ENCODE results near the gene ST6GALNAC6. TPM values are rescaled to one million over a fixed set of nuclear protein-coding genes. Genes with fewer than 3 reads are reported as not detected.
"Not testable (repeated sequence)": the region's sequence is repeated elsewhere in the genome, so short reads cannot be mapped to it uniquely, and the experiment has no call there.

The ST6GALNAC6 gene
- total and polyA plus RNA-seq, 4 donors = 22.5 to 40.4 (median 32.3) TPM

DNA sequence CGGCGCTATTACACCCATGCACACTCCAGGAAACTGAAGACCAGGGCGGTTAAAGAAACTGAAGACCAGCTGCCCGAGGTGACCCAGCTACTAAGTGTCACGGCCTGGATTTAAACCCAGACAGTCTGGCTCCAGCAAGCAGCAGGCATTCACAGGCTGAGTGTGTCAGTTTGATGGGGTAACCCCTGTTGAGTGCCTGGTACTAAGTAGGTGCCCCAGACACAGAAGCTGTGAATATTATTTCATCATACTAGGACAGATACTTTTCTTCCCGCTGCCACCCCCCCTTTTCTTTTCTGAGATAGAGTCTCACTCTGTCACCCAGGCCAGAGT is 52.3 kb downstream of the ST6GALNAC6 start:
- 70% methylated on average over 6 of the region's 6 CpGs for WGBS
- H3K4me1 ChIP-seq (ENCODE audit: control insufficient read depth in 4 of 4, insufficient read depth in 4 of 4, low read length in 3 of 4) = peaks cover 0 to 2% (median 0%) of the 10 kb centered on the region in 4 donors
- H3K4me3 ChIP-seq (ENCODE audit: low read depth in 1 of 3, low read length in 3 of 3) = no peak overlapping the region
- H3K27me3 ChIP-seq (ENCODE audit: control insufficient read depth in 4 of 4, insufficient read depth in 4 of 4, low read length in 3 of 4) = no peaks in the 10 kb centered on the region
- H3K9me3 ChIP-seq (ENCODE audit: control insufficient read depth in 4 of 4, low read length in 3 of 4) = peaks cover 0 to 10% (median 1%) of the 10 kb centered on the region in 4 donors
- TF ChIP-seq RXRA (IDR thresholded peaks at IDR 0.05) = peak; percentile 1 to 45
- TF ChIP-seq, protein P1, sequence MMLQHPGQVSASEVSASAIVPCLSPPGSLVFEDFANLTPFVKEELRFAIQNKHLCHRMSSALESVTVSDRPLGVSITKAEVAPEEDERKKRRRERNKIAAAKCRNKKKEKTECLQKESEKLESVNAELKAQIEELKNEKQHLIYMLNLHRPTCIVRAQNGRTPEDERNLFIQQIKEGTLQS (IDR thresholded peaks at IDR 0.05) = no peak
- peak; percentile 76 for TF ChIP-seq NR2F2 (IDR thresholded peaks at IDR 0.05)
- H3K36me3 ChIP-seq (ENCODE audit: control insufficient read depth in 4 of 4, insufficient read depth in 3 of 4, low read depth in 1 of 4, low read length in 3 of 4) = no peaks in the 10 kb centered on the region
- peak overlapping the region; percentile 2 to 57 for H3K27ac ChIP-seq (ENCODE audit: low read depth in 1 of 2, low read length in 2 of 2)
- no peak overlapping the region for H3K9ac ChIP-seq (ENCODE audit: low read depth in 1 of 2, low read length in 2 of 2)
- no peak for DNase-seq (ENCODE audit: low spot score)

GRCh38 chr9:127846443-127847177 is 52.8 kb downstream of the ST6GALNAC6 start:
- DNase-seq (ENCODE audit: low spot score) = no peak
- Histone ChIP-seq H3K4me1 (ENCODE audit: control insufficient read depth in 4 of 4, insufficient read depth in 4 of 4, low read length in 3 of 4) (peaks cover 0 to 2% (median 0%) of the 10 kb centered on the region in 4 donors), H3K9ac (ENCODE audit: low read depth in 1 of 2, low read length in 2 of 2) (no peak overlapping the region)

GRCh38 chr9:127845619-127846018 is 53.8 kb downstream of the ST6GALNAC6 start:
- Histone ChIP-seq H3K27ac (ENCODE audit: low read depth in 1 of 2, low read length in 2 of 2) (peak overlapping the region; percentile 2 to 39), H3K9me3 (ENCODE audit: control insufficient read depth in 4 of 4, low read length in 3 of 4) (peaks cover 0 to 10% (median 1%) of the 10 kb centered on the region in 4 donors)
- not testable (repeated sequence) for H3K9ac ChIP-seq (ENCODE audit: low read depth in 1 of 2, low read length in 2 of 2); H3K36me3 ChIP-seq (ENCODE audit: control insufficient read depth in 4 of 4, insufficient read depth in 3 of 4, low read depth in 1 of 4, low read length in 3 of 4); DNase-seq (ENCODE audit: low spot score); H3K4me1 ChIP-seq (ENCODE audit: control insufficient read depth in 4 of 4, insufficient read depth in 4 of 4, low read length in 3 of 4); H3K4me3 ChIP-seq (ENCODE audit: low read depth in 1 of 3, low read length in 3 of 3); H3K27me3 ChIP-seq (ENCODE audit: control insufficient read depth in 4 of 4, insufficient read depth in 4 of 4, low read length in 3 of 4)
- whole genome bisulfite sequencing = 95% methylated on average over 4 of the region's 4 CpGs

More at GRCh38 chr9:127846443-127847177, 52.8 kb downstream of the ST6GALNAC6 start:
- no peak overlapping the region for H3K4me3 ChIP-seq (ENCODE audit: low read depth in 1 of 3, low read length in 3 of 3)
- peak in 1 of 2 donors; percentile 22 for TF ChIP-seq RXRA (IDR thresholded peaks at IDR 0.05)
- TF ChIP-seq JUND (IDR thresholded peaks at IDR 0.05) = no peak
- WGBS = 64% methylated on average over 18 of the region's 18 CpGs
- H3K27me3 ChIP-seq (ENCODE audit: control insufficient read depth in 4 of 4, insufficient read depth in 4 of 4, low read length in 3 of 4) = no peaks in the 10 kb centered on the region
- H3K36me3 ChIP-seq (ENCODE audit: control insufficient read depth in 4 of 4, insufficient read depth in 3 of 4, low read depth in 1 of 4, low read length in 3 of 4) = no peaks in the 10 kb centered on the region
- H3K27ac ChIP-seq (ENCODE audit: low read depth in 1 of 2, low read length in 2 of 2) = peak overlapping the region; percentile 2 to 57
- H3K9me3 ChIP-seq (ENCODE audit: control insufficient read depth in 4 of 4, low read length in 3 of 4) = peaks cover 0 to 10% (median 1%) of the 10 kb centered on the region in 4 donors

DNA sequence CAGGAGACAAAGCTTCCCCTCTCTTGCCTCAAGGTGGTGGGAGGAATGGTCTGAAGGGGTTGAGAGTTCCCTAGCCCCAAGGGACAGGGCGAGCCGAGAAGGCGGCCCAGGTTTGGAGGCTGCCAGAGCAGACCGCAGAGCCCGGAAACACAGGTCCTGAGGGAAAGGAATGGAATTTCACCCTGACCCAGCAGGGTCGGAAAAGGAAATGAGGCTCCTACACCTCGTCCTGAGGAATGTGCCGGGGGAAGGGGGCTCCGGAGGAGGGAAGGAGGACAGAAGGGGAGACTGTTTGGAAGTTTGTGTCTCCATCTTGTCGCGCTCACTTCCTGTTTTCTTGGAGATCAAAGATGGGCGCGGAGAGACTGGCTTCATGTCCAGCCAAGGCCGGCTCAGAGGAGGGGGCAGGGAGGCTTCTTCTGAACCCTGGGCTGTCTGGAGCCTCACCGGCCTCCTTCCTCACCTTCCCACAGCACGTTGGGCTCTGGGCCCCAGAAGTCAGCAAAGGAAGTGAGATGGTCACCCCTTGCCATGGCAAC is 54.5 kb downstream of the ST6GALNAC6 start:
- H3K36me3 ChIP-seq (ENCODE audit: control insufficient read depth in 4 of 4, insufficient read depth in 3 of 4, low read depth in 1 of 4, low read length in 3 of 4) = no peaks in the 10 kb centered on the region
- TF ChIP-seq RXRA (IDR thresholded peaks at IDR 0.05) (peak in 1 of 2 donors; percentile 16), SP1 (IDR thresholded peaks at IDR 0.05) (peak; percentile 26), NR2F2 (IDR thresholded peaks at IDR 0.05) (peak; percentile 94)
- TF ChIP-seq, protein P2, sequence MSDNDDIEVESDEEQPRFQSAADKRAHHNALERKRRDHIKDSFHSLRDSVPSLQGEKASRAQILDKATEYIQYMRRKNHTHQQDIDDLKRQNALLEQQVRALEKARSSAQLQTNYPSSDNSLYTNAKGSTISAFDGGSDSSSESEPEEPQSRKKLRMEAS (IDR thresholded peaks at IDR 0.05) = no peak
- no peak overlapping the region for H3K9ac ChIP-seq (ENCODE audit: low read depth in 1 of 2, low read length in 2 of 2)
- no peak overlapping the region for H3K4me3 ChIP-seq (ENCODE audit: low read depth in 1 of 3, low read length in 3 of 3)
- no peaks in the 10 kb centered on the region for H3K27me3 ChIP-seq (ENCODE audit: control insufficient read depth in 4 of 4, insufficient read depth in 4 of 4, low read length in 3 of 4)
- peaks cover 0 to 9% (median 1%) of the 10 kb centered on the region in 4 donors for H3K9me3 ChIP-seq (ENCODE audit: control insufficient read depth in 4 of 4, low read length in 3 of 4)
- WGBS = 81% methylated on average over 16 of the region's 16 CpGs
- H3K27ac ChIP-seq (ENCODE audit: low read depth in 1 of 2, low read length in 2 of 2) = peak overlapping the region; percentile 2 to 39
- H3K4me1 ChIP-seq (ENCODE audit: control insufficient read depth in 4 of 4, insufficient read depth in 4 of 4, low read length in 3 of 4) = peaks cover 0 to 4% (median 0%) of the 10 kb centered on the region in 4 donors
- DNase-seq (ENCODE audit: low spot score) = no peak
